GM18505 (cell line): Measurements from ENCODE around the gene SLC30A2.
A peak's percentile ranks its signal among the peaks of the same experiment; 100 is the strongest.

Experiments used
- ATAC-seq: cut with Tn5 transposase; IDR thresholded peaks from one replicate; pipeline ENCODE4 v1.9.1; 2021; ENCODE audit not compliant: unreplicated experiment
- POLR2A ChIP-seq: IDR thresholded peaks from 4 replicates; pipeline ENCODE4 v1.6.1; 2011; ENCODE audit warnings: borderline replicate concordance; ENCODE audit not compliant: insufficient read depth, insufficient read length; ENCODE audit errors: extremely low read depth

Gene SLC30A2

DNA sequence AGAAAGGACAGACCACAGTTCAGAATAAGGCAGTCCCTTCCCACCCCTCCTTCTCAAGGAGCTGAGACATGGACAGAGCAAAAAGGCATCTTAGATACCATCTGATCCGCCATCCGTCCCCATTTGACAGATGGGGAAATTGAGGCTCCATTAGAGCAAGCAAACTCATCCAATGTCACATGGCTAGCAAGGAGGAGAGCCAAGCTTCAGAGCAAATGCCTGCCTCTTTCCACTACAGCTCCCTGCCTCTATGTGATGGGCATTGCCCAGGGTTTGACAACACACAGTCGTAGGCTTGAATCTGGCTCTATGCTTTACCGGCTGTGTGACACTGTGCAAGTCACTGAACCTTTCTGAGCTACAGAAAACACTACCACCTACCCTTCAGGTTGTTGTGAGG lies 3.9 kb downstream of the SLC30A2 start:
- TF ChIP-seq POLR2A: no peak
- ATAC-seq: no peak

DNA sequence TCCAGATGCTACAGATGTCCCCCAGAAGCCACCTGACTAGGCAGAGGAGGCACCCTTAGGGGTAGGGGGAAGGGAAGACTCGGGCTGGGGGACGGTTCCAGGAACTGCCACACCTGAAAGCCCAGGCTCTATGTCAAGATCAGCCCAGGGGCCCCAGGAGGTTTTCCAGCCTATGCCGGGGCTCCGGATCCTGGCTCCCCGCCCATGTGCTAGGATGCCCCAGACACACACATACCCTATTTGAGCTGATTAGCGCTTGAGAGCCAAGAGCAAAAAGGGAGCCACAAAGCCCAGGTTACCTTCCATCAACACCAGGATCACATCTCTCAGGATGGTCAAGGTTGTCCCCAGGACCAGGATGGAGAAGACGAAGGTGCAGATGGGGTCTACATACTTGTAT lies 4.5 kb downstream of the SLC30A2 start:
- no peak for TF ChIP-seq POLR2A
- no peak for ATAC-seq

DNA sequence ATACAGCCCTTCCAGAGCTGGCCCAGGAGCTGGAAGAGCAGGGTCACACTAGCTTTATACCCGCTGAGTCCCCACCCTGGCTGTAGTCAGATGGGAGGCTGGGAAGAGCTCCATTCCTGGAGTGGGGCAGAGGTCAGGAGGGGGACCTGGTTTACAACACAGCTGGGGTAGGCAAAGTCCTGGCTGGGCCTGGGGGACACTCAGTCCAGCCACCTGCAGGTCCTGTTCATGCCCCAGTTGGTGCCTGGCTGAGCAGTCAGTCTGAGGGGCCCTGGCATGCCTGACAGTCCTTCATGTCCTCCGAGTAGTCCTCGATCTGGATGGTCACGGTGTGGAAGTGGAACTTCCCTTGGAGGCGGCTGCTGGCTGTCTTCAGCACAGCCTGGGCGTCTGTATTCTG lies 7.0 kb downstream of the SLC30A2 start:
- TF ChIP-seq POLR2A: no peak
- ATAC-seq: no peak

DNA sequence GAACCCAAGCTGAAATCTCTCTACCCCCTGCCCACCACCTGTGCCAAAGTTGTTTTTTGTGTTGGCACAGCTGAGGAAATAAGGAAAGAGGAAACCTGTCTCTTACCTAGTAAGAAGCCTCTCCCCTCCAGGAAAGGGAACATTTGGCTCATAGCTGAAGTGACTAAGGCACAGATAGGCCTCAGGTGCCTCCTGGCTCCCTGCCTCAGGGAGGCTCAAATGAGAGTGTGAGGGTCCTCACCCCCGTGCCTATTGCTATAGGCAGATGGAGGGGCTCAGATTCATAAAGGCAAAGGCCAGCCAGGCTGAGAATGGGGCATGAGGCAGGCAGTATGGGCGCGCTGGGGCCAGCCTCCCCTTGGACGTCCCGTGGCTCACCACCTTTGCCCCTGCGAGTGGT lies 7.4 kb downstream of the SLC30A2 start:
- no peak for TF ChIP-seq POLR2A
- ATAC-seq: no peak

- no peak for ATAC-seq
Observed at GRCh38 chr1:26037904-26038303, 8.0 kb downstream of the SLC30A2 start.

GRCh38 chr1:26036756-26037281 lies 9.1 kb downstream of the SLC30A2 start:
- no peak for TF ChIP-seq POLR2A
- no peak for ATAC-seq

More at GRCh38 chr1:26037904-26038303, 8.0 kb downstream of the SLC30A2 start:
- TF ChIP-seq POLR2A: no peak

DNA sequence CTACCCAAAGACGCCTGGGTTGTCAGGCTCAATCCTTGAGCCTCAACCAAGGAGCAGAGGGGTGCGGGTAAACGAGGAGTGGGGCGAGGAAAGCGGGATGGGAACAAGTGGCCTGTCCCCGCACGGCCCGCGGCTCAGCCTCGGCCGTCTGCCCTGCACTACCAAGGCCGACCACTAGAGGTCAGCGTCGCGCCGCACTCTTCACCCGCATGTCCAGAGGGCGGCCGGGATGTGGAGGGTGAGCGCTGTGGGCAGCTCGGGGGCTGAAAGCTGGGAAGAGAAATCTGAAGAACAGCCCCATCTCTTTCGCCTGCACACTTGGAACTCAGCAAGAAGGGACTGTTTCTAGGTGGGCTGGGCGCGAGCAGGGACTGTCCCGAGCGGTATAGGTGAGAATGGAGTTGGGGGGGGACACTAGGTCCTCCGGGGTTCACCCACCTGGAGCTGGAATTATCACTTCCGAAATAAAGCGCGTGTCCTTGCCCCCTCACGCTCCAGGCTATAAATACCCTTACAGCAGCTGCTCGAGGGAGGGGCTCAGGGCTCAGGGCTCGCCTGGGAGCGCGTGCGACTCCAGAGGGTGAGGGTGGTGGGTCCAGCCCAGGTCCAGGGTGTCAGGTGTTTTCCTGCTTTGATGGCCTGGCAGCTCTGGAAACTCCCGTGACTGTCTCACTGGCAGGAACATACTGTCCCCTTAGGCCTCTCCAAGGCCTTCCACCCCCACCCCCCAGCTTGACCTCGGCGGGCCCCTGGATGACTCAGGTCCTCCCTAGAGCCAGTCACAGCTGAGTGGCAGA lies 9.8 kb downstream of the SLC30A2 start:
- TF ChIP-seq POLR2A: no peak
- peak; percentile 67 for ATAC-seq

DNA sequence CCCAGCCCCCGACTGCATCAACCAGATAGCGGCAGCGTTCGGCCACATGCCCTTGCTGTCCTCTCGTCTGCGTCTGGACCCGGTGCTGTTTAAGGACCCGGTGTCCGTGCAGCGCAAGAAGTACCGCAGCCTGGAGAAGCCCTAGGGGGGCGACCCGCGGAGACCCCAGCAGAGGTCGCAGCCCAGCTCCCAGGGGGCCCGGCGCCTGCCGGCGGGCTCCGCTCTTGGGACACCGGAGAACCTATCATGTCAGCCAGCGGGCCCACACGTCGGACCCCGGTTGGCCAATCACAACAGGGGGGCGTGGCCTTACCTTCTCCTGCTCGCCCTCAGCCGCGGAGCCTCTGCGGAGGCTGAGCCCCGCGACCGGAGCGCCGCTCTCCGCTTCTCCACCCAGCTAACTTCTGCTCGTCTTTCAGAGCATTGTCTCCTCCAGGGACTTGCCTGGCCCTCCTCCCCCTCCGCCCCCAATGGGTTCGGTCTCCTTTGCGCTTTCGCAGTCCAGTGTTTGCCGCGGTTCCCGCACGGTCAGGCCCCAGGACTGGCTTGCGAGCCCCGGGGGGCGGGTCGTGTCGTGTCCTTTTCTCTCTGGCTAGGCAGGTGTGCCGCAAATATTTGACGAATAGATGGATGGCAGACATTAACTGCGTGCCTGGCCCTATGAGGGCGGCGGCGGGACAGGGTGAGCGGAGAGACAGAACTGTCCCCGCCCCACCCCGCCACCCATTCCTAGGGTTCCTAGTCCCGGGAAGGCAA lies 10.5 kb downstream of the SLC30A2 start:
- peak; percentile 38 for TF ChIP-seq POLR2A
- peak; percentile 73 for ATAC-seq

DNA sequence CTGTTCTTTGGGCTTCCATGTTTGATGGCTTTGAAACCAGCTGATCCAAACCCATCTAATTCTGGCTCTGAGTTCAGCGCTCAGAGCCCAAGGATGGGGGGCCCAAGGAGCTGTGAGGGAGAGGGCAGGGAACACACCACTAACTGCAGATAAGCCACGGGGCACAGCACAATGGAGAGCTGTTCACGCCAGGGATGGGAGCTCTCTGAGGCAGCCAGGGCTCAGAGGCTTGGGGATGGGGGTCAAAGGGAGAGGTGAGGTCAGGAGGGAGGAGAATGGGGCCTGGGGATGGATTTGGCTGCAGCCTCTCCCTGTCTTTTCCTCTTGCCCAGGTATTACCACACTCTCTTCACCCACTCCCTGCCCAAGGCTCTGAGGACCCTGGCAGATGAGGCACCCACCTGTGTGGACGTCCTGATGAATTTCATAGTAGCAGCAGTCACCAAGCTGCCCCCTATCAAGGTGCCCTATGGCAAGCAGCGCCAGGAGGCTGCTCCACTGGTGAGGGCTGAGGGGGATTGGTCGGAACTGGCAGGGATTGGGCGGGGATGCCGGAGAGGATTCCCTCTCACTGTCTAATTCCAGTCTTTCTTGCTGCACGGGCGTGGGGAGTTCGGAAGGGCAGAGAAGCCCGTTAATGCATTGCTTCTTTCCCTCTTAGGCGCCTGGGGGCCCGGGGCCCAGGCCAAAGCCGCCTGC lies 11.3 kb downstream of the SLC30A2 start:
- no peak for TF ChIP-seq POLR2A
- ATAC-seq: no peak

DNA sequence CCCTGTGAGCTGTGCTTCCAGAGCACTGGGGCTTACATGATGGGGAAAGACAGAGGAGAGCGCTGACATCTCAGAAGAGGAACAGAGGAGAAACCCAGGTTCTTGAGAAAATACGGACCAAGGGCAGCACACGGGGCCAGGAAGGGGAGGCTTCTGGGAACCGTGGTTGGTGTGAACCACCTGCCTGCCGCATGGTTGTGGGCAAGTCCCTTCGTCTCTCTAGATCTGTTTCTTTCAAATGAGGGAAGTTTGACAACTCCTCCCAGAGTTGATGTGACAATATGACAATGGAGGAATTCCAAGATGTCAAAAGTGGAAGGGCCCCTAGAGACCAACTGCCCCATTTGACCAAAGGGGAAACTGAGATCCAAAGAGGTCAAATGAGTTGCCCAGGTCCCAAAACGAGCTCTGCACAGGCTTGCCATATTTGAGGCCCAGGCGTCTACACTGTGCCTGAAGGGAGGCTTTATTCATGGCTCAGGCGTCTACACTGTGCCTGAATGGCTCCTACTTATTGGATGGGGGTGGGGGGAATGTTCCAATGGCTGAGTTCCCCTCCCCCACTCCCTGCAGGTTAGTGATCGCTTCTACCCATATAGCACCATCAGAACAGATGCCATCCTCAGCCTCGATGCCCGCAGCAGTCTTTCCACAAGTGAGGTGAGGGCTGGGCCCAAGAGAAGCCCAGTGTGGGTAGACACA lies 13.1 kb downstream of the SLC30A2 start:
- ATAC-seq: no peak
- no peak for TF ChIP-seq POLR2A

- ATAC-seq: no peak
- TF ChIP-seq POLR2A: no peak
Observed at GRCh38 chr1:26031611-26032220, 14.2 kb downstream of the SLC30A2 start.

DNA sequence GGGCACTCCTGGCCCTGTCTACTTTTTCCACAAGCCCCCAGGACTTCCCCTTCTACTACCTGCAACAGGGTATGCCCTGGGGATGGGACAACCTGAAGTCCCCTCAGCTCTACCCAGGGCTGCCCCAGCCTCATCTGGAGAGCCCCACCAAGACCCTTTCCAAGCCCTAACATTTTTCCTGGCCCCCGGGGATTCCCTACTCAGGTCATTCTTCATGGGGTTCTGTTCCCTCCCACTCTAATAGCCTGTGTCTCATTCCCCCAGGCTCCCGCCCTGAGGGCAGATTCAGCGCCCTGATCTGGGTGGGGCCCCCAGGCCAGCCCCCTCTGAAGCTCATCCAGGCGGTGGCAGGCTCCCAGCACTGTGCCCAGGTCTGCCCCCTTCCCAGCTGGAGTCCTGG lies 14.7 kb downstream of the SLC30A2 start:
- ATAC-seq: no peak
- TF ChIP-seq POLR2A: no peak
